HG03460 (cell line): Measurements from ENCODE around the gene TRAPPC12.

Experiments used
- ATAC-seq: cut with Tn5 transposase; IDR thresholded peaks from one replicate; pipeline ENCODE4 v1.9.1; 2021; ENCODE audit not compliant: unreplicated experiment

The TRAPPC12 gene

DNA sequence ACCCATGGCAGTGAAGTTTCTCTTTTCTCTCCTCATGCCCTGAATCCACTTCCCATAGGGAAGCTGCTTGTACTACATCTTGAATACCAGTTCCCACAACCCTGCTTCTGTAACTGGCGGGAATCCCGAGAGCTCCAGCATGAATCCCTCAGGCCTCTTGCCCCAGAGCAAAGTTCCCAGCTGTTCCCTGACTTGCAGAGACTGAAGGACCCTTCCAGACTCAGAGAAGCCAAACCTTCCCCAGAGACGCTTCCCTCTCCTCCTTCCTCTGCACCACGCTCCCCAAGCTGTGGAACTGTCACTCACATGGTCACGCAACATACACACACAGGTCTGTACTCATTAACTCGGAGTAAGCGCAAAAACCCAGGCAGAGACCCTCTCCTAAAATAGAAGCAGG is 26.4 kb downstream of the TRAPPC12 start:
- no peak for ATAC-seq

GRCh38 chr2:3406501-3406900 is 27.0 kb downstream of the TRAPPC12 start:
- no peak for ATAC-seq

- no peak for ATAC-seq
These were observed 29.3 kb downstream of the TRAPPC12 start for GRCh38 chr2:3408781-3409180.

DNA sequence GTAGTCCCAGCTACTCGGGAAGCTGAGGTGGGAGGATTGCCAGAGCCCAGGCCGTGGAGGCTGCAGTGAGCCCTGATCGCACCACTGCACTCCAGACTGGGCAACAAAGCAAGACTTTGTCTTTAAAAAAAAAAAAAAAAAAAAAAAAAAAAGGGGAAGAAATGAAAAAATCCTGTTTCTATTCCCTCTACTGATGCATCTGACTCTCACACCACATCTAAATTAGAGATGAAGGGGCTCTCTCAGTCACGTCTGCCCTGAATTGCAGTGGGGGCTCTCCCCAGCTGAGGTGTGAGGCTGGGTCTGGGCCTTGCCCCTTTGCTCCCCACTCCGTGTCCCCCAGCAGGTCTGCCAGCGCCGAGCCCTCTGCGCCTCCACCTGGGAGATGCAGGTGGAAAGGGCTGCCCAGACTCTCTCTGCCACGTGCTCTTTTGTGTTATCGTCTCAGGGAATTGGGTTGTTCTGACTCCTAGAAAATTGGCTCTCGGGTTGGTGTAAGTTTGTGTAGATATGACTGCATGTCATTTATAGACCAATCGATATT is 30.2 kb downstream of the TRAPPC12 start:
- no peak for ATAC-seq

DNA sequence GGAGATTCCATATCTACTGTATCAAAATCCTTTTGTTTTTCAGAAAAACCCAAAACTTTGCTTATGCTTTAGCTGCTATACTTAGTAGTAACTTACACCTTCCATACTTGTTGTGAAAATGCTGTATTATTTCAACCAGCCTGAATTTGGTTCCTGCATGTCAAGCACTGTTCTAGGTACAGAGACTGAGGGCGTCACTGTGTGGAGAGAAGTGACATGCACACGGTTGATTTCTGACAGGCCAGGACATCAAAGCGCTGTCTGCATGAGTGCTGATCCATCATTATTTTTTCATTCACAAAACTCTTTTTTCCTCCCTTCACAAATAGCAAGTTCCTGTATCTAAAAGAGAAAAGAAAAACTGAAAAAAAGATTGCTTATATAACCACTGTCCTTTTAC is 31.6 kb downstream of the TRAPPC12 start:
- no peak for ATAC-seq

DNA sequence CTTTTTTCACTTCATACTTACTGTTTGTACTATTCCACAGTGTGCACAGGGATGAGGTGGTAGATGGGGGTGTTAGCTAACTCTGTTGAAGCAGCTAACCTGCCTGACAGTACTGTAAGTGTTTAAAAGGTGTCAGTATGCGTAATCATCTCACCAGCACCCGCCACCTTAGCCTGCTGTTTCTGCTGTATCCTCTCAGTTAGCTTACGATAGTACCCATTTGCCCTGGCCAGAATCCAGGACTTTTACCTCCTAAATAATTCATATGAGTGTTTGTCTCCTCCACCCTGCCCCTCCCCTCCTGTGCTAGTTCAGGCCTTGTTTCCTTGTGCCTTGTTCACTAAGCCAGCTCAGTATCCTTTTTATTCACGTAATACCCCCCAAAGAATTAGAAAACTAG is 34.2 kb downstream of the TRAPPC12 start:
- no peak for ATAC-seq

- ATAC-seq: no peak
These were observed 34.8 kb downstream of the TRAPPC12 start for GRCh38 chr2:3414133-3414860.

GRCh38 chr2:3418766-3419404 is 39.4 kb downstream of the TRAPPC12 start:
- ATAC-seq: no peak

DNA sequence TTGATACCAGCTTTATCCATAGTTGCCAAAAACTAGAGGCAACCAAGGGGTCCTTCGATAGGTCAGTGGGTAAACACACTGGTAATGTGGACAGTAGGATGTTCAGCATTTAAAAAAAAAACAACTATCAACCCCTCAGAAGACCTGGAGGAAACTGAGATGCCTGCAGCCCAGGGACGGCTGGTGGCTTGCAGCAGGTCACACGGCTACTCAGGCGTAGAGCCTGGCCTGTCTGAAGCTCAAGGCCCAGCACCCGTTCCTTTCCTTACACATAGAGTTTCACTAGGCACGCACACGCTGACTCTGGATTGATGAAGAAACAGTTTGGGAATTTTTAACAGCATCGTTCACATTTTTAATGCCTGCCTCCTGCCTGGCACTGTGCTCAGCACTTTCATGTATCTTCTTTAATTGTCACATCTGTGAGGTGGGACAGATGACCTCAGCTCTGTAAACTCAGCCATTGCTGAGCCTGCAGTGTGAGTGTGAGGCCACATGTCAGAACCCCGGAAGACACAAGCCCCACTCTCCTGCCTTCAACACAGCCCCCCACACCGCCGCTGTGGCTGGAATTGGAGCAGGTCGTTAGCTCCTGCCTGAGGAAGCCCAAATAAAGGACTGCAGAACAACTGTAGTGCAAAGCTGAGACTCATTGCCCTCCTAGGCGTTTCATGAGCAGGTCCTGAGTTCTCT is 40.7 kb downstream of the TRAPPC12 start:
- ATAC-seq: peak; percentile 43

GRCh38 chr2:3420769-3421397 is 41.4 kb downstream of the TRAPPC12 start:
- ATAC-seq: no peak

- no peak for ATAC-seq
These were observed 42.1 kb downstream of the TRAPPC12 start for GRCh38 chr2:3421580-3421979.

- ATAC-seq: peak; percentile 55
These were observed 42.8 kb downstream of the TRAPPC12 start for GRCh38 chr2:3422161-3422779.

DNA sequence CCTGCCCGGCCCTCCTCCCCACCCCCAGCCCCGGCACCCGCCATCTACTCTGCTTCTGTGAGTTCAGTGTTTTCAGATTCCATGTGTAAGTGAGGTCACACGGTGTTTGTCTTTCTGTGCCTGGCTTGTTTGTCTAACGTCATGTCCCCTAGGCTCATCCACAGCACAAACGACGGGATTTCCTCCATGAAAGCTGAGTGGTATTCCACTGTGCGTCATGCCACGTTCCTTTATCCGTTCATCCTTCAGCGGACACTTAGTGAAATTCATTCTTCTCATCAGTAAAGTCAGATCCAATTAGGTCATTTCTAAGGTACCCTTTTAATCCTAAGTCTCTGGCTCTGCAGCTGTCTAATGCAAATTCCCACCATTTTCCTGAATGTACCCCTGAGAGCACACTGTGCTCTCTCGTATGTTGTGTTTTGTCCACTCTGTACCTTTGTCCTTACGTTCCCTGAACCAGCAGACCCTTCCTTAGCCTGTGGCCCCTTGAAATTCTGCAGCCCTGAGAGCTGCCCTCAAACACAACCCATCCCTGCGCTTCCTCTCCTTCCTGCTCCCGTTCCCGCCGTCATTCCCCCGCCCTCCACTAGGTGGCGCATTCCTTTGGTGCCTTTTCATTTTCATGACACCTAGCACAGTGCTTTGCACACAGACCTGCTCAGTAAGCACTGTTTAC is 44.1 kb downstream of the TRAPPC12 start:
- ATAC-seq: no peak

DNA sequence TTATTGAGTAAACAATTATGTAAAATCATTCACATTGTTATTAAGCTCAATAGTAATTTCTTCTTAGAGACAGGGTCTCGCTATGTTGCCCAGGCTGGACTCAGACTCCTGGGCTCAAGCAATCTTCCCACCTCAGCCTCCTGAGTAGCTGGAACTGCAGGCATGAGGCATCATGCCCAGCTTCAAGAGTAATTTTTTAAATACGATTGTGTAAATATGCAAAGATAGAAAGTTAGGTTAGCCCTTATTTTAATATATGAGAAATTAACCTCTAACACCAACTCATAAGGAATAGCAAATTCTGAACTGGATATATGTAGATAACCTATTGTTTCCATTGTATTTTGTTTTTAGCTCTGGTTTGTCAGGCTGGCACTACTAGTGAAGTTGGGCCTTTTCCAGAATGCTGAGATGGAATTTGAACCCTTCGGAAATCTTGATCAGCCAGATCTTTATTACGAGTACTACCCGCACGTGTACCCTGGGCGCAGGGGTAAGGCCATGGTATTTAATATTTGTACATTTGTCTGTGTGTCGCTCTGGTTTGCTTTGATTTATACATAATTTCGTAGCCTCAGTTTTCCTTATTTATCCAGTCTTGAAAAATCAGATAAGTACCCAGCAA is 44.8 kb downstream of the TRAPPC12 start:
- no peak for ATAC-seq

- no peak for ATAC-seq
These were observed 47.1 kb downstream of the TRAPPC12 start for GRCh38 chr2:3426615-3427014.

- ATAC-seq: peak; percentile 61
These were observed 47.8 kb downstream of the TRAPPC12 start for GRCh38 chr2:3427272-3427671.

GRCh38 chr2:3428577-3428976 is 49.1 kb downstream of the TRAPPC12 start:
- ATAC-seq: no peak

- ATAC-seq: no peak
These were observed 49.6 kb downstream of the TRAPPC12 start for GRCh38 chr2:3429066-3429610.

GRCh38 chr2:3430172-3430571 is 50.7 kb downstream of the TRAPPC12 start:
- ATAC-seq: no peak
